Small intestine (tissue), 7 donors: Measurements from ENCODE around the gene KLHDC8B. TPM values are rescaled to one million over a fixed set of nuclear protein-coding genes. Genes with fewer than 3 reads are reported as not detected.

Experiments
- DNase-seq, 2 donors: peaks; one replicate each; pipeline versions ENCODE4 v3.0.0 to v3.0.0-alpha.2; 2013
- FAIRE-seq: peaks from 2 replicates; lab custom pipeline; 2012; peaks lifted over from hg19 to GRCh38; lab: Jason Lieb, UNC
- H3K27ac ChIP-seq, 3 donors: one replicate each; pipeline ENCODE4 v1.5.1; 2013; ENCODE audit warnings: low read length in 2 of 3, mild to moderate bottlenecking in 2 of 3, control low read depth in 1 of 3, inconsistent platforms in 1 of 3, low read depth in 1 of 3, moderate library complexity in 1 of 3
- H3K27me3 ChIP-seq, 3 donors: one replicate each; pipeline ENCODE4 v1.6.1; 2013; ENCODE audit warnings: low read length in 3 of 3, inconsistent platforms in 1 of 3; ENCODE audit not compliant: control insufficient read depth in 3 of 3, insufficient read depth in 3 of 3
- H3K36me3 ChIP-seq, 3 donors: one replicate each; pipeline ENCODE4 v1.6.1; 2013; ENCODE audit warnings: low read length in 3 of 3, inconsistent platforms in 1 of 3, low read depth in 1 of 3, mild to moderate bottlenecking in 1 of 3, moderate library complexity in 1 of 3; ENCODE audit not compliant: control insufficient read depth in 3 of 3, insufficient read depth in 2 of 3
- H3K4me1 ChIP-seq, 3 donors: one replicate each; pipeline ENCODE4 v1.6.1; 2013; ENCODE audit warnings: low read length in 2 of 3, inconsistent platforms in 1 of 3, low read depth in 1 of 3, mild to moderate bottlenecking in 1 of 3, moderate library complexity in 1 of 3; ENCODE audit not compliant: control insufficient read depth in 3 of 3, insufficient read depth in 2 of 3
- H3K4me3 ChIP-seq, 3 donors: one replicate each; pipeline ENCODE4 v1.5.1; 2013; ENCODE audit warnings: low read length in 3 of 3, control low read depth in 1 of 3, inconsistent platforms in 1 of 3, low read depth in 1 of 3, mild to moderate bottlenecking in 1 of 3, moderate library complexity in 1 of 3
- H3K9me3 ChIP-seq, 2 donors: one replicate each; pipeline ENCODE4 v1.6.1; 2013; ENCODE audit warnings: low read depth in 1 of 2, low read length in 1 of 2; ENCODE audit not compliant: control insufficient read depth in 2 of 2, insufficient read depth in 1 of 2
- WGBS, 3 donors: extraction: QIAGEN DNeasy Blood & Tissue Kit; methylation state at CpG; one replicate each; pipeline ENCODE4 v1.1.7; 2013; 5-methylcytosine and 5-hydroxymethylcytosine counted together
- polyA plus RNA-seq, 4 donors: library from polyadenylated mRNA; stranded (reverse) in 3 of 4; unstranded in 1 of 4; fragments of 200-250 nt in 3 of 4; fragments of 120-200 nt in 1 of 4; gene quantifications; one replicate each; pipeline versions ENCODE4 v1.2.1 to v1.2.3, GENCODE V29; 2013
- donor health status: healthy with polysubstance abuse.
- donor health status: control.
- donor health status: control.
- donor health status: Bipolar disorder and iron deficiency.
- donor health status: healthy.

Gene KLHDC8B
- polyA plus RNA-seq, 4 donors: 6.3 to 58.0 (median 13.8) TPM

DNA sequence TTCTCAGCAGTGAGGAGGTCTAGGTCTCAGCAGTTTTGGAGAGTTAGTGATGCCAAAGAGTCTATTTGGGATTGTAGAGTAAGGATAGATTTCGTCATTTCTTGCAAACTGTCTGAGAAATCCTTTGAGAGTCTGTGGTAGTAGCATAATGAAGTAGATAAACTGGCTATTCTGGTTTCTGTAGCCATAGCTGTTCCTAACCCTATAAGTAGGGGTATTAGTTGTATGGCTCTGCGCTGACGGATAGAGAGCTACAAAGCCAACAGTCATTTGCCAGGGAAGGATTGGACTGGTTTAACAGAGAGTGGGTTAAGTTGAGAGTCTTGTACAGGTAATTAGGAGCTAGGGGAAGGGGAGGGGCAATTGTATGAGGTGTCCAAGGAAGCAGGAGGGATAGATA, 50.6 kb downstream of the KLHDC8B start:
- Histone ChIP-seq H3K27me3 (no peaks in the 10 kb centered on the region), H3K27ac (no peak overlapping the region), H3K36me3 (no peaks in the 10 kb centered on the region), H3K4me3 (no peak overlapping the region), H3K9me3 (peaks cover 0 to 29% of the 10 kb centered on the region in 2 donors), H3K4me1 (peaks cover 0 to 2% (median 0%) of the 10 kb centered on the region in 3 donors)
- no peak for FAIRE-seq
- WGBS, 3 donors: 84 to 94% (median 91%) methylated on average over 3 of the region's 3 CpGs
- no peak for DNase-seq

Other genes with a start within 250 kb of the KLHDC8B start
- gene P4HTM, start 181.4 kb upstream of the KLHDC8B start, polyA plus RNA-seq: 10 to 100 TPM; 30.6 to 47.6 (median 39.6) TPM
- 100 to 1,000 TPM in 3 of 4 donors, 10 to 100 TPM in 1; 98.5 to 174 (median 146) TPM for gene WDR6, start 164.2 kb upstream of the KLHDC8B start, polyA plus RNA-seq
- 10 to 100 TPM; 22.0 to 31.4 (median 23.2) TPM for gene DALRD3, start 153.0 kb upstream of the KLHDC8B start, polyA plus RNA-seq
- gene NDUFAF3, start 149.5 kb upstream of the KLHDC8B start, polyA plus RNA-seq: 10 to 100 TPM; 56.8 to 82.4 (median 72.1) TPM
- 100 to 1,000 TPM in 2 of 4 donors, 10 to 100 TPM in 2; 47.2 to 260 (median 141) TPM for gene IMPDH2, start 142.2 kb upstream of the KLHDC8B start, polyA plus RNA-seq
- gene QRICH1, start 77.5 kb upstream of the KLHDC8B start, polyA plus RNA-seq: 10 to 100 TPM; 27.9 to 57.8 (median 38.8) TPM
- gene QARS1, start 66.8 kb upstream of the KLHDC8B start, polyA plus RNA-seq: 100 to 1,000 TPM; 292 to 425 (median 377) TPM
- gene USP19, start 50.8 kb upstream of the KLHDC8B start, polyA plus RNA-seq: 10 to 100 TPM; 20.1 to 39.6 (median 24.2) TPM
- gene LAMB2, start 38.5 kb upstream of the KLHDC8B start, polyA plus RNA-seq: 100 to 1,000 TPM; 124 to 598 (median 246) TPM
- 10 to 100 TPM; 13.0 to 24.2 (median 17.9) TPM for gene CCDC71, start 5.3 kb upstream of the KLHDC8B start, polyA plus RNA-seq
- 10 to 100 TPM in 1 of 4 donors, 1 to 10 TPM in 3; 4.5 to 11.1 (median 6.0) TPM for gene C3orf62, start 105.6 kb downstream of the KLHDC8B start, polyA plus RNA-seq
- gene USP4, start 168.5 kb downstream of the KLHDC8B start, polyA plus RNA-seq: 10 to 100 TPM; 21.3 to 44.8 (median 24.8) TPM
- gene GPX1, start 186.8 kb downstream of the KLHDC8B start, polyA plus RNA-seq: 100 to 1,000 TPM; 183 to 419 (median 337) TPM
- 100 to 1,000 TPM; 309 to 371 (median 362) TPM for gene RHOA, start 240.4 kb downstream of the KLHDC8B start, polyA plus RNA-seq
- gene TCTA, start 240.8 kb downstream of the KLHDC8B start, polyA plus RNA-seq: 10 to 100 TPM; 23.5 to 41.8 (median 32.2) TPM